NOMO-1 (cell line): ENCODE results near the gene CBARP.
A peak's percentile ranks its signal among the peaks of the same experiment; 100 is the strongest.

Source experiments
- DNase-seq, 2 experiments: peaks; one replicate each; lab custom pipeline; 2025; ENCODE audit not compliant: unreplicated experiment in 2 of 2; lab: John Stamatoyannopoulos, UW

Gene CBARP

GRCh38 chr19:1241417-1242095 is 3.8 kb upstream of the CBARP start, which contains the start of gene ATP5F1D:
Gene ATP5F1D (plus strand): TSS chr19:1241751. CDS start chr19:1241851, 100 bp downstream.
- DNase-seq: peak; percentile 90 to 94

- no peak for DNase-seq
Observed at GRCh38 chr19:1240925-1241324, 3.1 kb upstream of the CBARP start.

GRCh38 chr19:1239796-1240737 is 2.3 kb upstream of the CBARP start:
- DNase-seq: peak; percentile 63 to 87

- DNase-seq: no peak
Observed at GRCh38 chr19:1239420-1239795, 1.6 kb upstream of the CBARP start.

- no peak for DNase-seq
Observed at GRCh38 chr19:1238369-1239303, 831 bp upstream of the CBARP start.

GRCh38 chr19:1237027-1237659 is 662 bp downstream of the CBARP start:
- no peak for DNase-seq

- DNase-seq: no peak
Observed at GRCh38 chr19:1236576-1236975, 1.2 kb downstream of the CBARP start.

GRCh38 chr19:1235625-1236538 is 1.9 kb downstream of the CBARP start:
- no peak for DNase-seq

- no peak for DNase-seq
Observed at GRCh38 chr19:1234955-1235380, 2.8 kb downstream of the CBARP start.

- no peak for DNase-seq
Observed at GRCh38 chr19:1234051-1234954, 3.5 kb downstream of the CBARP start.

- DNase-seq: no peak
Observed at GRCh38 chr19:1233115-1233667, 4.6 kb downstream of the CBARP start.

GRCh38 chr19:1232652-1233072 is 5.1 kb downstream of the CBARP start:
- DNase-seq: no peak

- no peak for DNase-seq
Observed at GRCh38 chr19:1231729-1232637, 5.8 kb downstream of the CBARP start.

- no peak for DNase-seq
Observed at GRCh38 chr19:1230783-1231489, 6.9 kb downstream of the CBARP start.

GRCh38 chr19:1229924-1230782 is 7.7 kb downstream of the CBARP start:
- DNase-seq: no peak
